BLaER1 (cell line): ENCODE measurements around the gene ZNF512.
"Not testable (repeated sequence)": the region's sequence is repeated elsewhere in the genome, so short reads cannot be mapped to it uniquely, and the experiment has no call there.

Source experiments
- H3K27ac ChIP-seq: shearing (Covaris generic); formaldehyde crosslinking; 2 replicates; pipeline ENCODE4 v1.8.1; 2022
- H3K27me3 ChIP-seq: shearing (Covaris generic); formaldehyde crosslinking; 2 replicates; pipeline ENCODE4 v1.8.1; 2022
- H3K36me3 ChIP-seq: shearing (Covaris generic); formaldehyde crosslinking; 2 replicates; pipeline ENCODE4 v1.8.1; 2022
- H3K4me1 ChIP-seq: shearing (Covaris generic); formaldehyde crosslinking; 2 replicates; pipeline ENCODE4 v1.8.1; 2022
- H3K4me2 ChIP-seq: shearing (Covaris generic); formaldehyde crosslinking; 2 replicates; pipeline ENCODE4 v1.8.1; 2022
- H3K4me3 ChIP-seq: shearing (Covaris generic); formaldehyde crosslinking; 2 replicates; pipeline ENCODE4 v1.8.1; 2022
- H3K9ac ChIP-seq: shearing (Covaris generic); formaldehyde crosslinking; 2 replicates; pipeline ENCODE4 v1.8.1; 2022
- H3K9me3 ChIP-seq: shearing (Covaris generic); formaldehyde crosslinking; 2 replicates; pipeline ENCODE4 v1.8.1; 2022
- H4K20me1 ChIP-seq: shearing (Covaris generic); formaldehyde crosslinking; 2 replicates; pipeline ENCODE4 v1.8.1; 2022
- Cebpa-rat ChIP-seq: shearing (Covaris generic); IDR thresholded peaks from 2 replicates; pipeline ENCODE4 v1.8.1; 2022

Gene ZNF512

GRCh38 chr2:27606611-27607010 is 23.8 kb downstream of the ZNF512 start:
- H3K36me3 ChIP-seq: peaks cover 97% of the 10 kb centered on the region
- no peaks in the 10 kb centered on the region for H3K4me1 ChIP-seq
- no peak overlapping the region for H3K9ac ChIP-seq
- H3K27me3 ChIP-seq: no peaks in the 10 kb centered on the region
- no peak overlapping the region for H3K4me2 ChIP-seq
- TF ChIP-seq Cebpa-rat: no peak
- no peak overlapping the region for H3K27ac ChIP-seq
- H4K20me1 ChIP-seq: peaks cover 38% of the 10 kb centered on the region
- H3K9me3 ChIP-seq: no peaks in the 10 kb centered on the region
- no peak overlapping the region for H3K4me3 ChIP-seq

- peaks cover 93% of the 10 kb centered on the region for H3K36me3 ChIP-seq
- H3K27ac ChIP-seq: no peak overlapping the region
- no peak overlapping the region for H3K4me3 ChIP-seq
- peaks cover 25% of the 10 kb centered on the region for H4K20me1 ChIP-seq
- no peak overlapping the region for H3K9ac ChIP-seq
- no peaks in the 10 kb centered on the region for H3K9me3 ChIP-seq
- no peaks in the 10 kb centered on the region for H3K27me3 ChIP-seq
- H3K4me2 ChIP-seq: no peak overlapping the region
- TF ChIP-seq Cebpa-rat: no peak
- no peaks in the 10 kb centered on the region for H3K4me1 ChIP-seq
Measured at GRCh38 chr2:27613985-27614384, 31.1 kb downstream of the ZNF512 start.

DNA sequence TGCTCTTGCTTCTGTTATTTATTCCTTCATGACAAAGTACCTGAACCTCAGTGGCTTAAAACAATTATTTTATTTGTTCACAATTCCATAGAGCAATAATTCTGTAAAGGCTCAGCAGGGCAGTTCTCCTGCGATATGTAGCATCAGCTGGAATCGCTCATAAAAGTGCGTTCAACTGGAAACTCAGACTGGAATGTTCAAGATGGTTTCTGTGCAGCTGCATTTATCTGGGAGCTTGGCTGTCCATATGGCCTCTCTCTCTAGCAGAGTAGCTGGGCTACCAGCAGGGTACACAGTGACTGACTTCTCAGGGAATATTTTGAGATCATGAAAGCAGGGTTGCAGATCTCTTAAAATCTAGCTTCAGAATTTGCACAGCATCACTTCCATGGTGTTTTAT is 32.5 kb downstream of the ZNF512 start:
- H4K20me1 ChIP-seq: peaks cover 25% of the 10 kb centered on the region
- H3K4me3 ChIP-seq: no peak overlapping the region
- no peaks in the 10 kb centered on the region for H3K9me3 ChIP-seq
- no peak overlapping the region for H3K4me2 ChIP-seq
- H3K9ac ChIP-seq: no peak overlapping the region
- H3K4me1 ChIP-seq: no peaks in the 10 kb centered on the region
- no peaks in the 10 kb centered on the region for H3K27me3 ChIP-seq
- H3K27ac ChIP-seq: no peak overlapping the region
- no peak for TF ChIP-seq Cebpa-rat
- H3K36me3 ChIP-seq: peaks cover 89% of the 10 kb centered on the region

DNA sequence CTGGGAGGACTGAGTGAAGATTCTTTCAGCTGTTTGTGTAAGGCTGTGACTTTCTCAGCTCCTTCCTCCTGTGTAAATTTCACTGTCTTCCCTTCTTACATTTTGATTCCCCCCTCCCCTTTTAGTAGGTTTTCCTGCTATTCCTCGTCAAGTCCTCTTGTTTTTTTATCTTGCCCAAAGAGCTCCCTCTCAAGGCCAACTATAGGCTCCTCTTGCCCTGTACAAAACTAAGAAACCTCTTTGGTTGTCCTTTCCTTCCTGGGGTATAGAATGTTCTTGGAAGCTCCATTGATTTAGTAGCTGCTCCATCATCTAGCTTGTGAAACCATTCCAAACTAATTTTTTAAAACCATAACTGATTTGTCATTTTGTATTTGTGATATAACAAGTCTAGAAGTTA is 38.7 kb downstream of the ZNF512 start:
- Histone ChIP-seq H3K4me2 (no peak overlapping the region), H3K27ac (no peak overlapping the region), H3K4me1 (peaks cover 6% of the 10 kb centered on the region), H3K9ac (no peak overlapping the region), H3K9me3 (no peaks in the 10 kb centered on the region), H3K4me3 (no peak overlapping the region), H3K36me3 (peaks cover 80% of the 10 kb centered on the region), H3K27me3 (no peaks in the 10 kb centered on the region), H4K20me1 (no peaks in the 10 kb centered on the region)
- TF ChIP-seq Cebpa-rat: no peak

DNA sequence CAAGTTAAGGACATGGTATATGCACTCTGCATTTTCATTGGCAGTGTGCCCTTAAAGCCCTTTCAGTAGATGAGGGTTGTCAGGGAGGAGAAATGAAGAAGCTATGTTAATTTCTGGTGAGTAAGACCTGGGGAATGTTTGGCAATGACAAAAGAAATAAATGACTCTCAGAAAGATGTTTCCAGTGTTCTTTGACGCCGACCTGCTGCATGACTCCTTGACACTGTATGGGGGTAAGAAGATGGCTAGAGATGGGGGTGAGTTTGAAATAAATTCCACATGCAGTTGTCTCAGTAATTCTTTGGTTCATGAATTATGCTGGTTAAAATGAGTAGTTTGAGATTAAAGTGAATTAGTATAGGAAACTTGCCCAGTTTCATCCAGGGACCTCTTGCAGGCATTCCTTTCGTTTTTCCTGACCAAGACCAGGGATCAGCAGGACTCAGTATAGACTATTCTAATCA is 40.1 kb downstream of the ZNF512 start:
- no peak for TF ChIP-seq Cebpa-rat
- Histone ChIP-seq H3K9me3 (no peaks in the 10 kb centered on the region), H3K9ac (no peak overlapping the region), H3K27me3 (no peaks in the 10 kb centered on the region), H3K4me1 (peaks cover 20% of the 10 kb centered on the region), H3K36me3 (peaks cover 66% of the 10 kb centered on the region), H3K4me3 (no peak overlapping the region), H3K27ac (no peak overlapping the region), H3K4me2 (no peak overlapping the region), H4K20me1 (no peaks in the 10 kb centered on the region)

DNA sequence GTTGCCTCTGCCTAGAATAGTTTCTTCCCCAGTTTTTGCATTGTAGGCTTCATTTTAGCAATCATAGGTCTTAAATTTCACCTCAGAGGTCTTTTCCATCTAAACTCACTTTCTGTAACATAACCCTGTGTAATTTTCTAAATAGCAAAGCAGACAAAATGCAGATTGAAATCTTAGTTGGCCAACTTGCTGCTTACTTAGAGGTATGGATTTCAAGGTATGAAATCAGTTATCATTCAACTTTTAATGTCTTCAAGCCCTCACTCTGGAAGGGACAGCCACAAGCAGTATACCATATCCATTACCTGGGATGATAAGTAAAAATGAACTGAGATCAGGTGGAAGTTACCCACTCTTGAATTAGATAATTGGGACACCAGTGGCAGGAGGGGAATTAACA is 42.1 kb downstream of the ZNF512 start:
- H4K20me1 ChIP-seq: no peaks in the 10 kb centered on the region
- H3K4me1 ChIP-seq: peaks cover 33% of the 10 kb centered on the region
- H3K27me3 ChIP-seq: no peaks in the 10 kb centered on the region
- H3K27ac ChIP-seq: no peak overlapping the region
- no peak overlapping the region for H3K4me2 ChIP-seq
- no peaks in the 10 kb centered on the region for H3K9me3 ChIP-seq
- TF ChIP-seq Cebpa-rat: no peak
- H3K4me3 ChIP-seq: no peak overlapping the region
- no peak overlapping the region for H3K9ac ChIP-seq
- peaks cover 49% of the 10 kb centered on the region for H3K36me3 ChIP-seq

DNA sequence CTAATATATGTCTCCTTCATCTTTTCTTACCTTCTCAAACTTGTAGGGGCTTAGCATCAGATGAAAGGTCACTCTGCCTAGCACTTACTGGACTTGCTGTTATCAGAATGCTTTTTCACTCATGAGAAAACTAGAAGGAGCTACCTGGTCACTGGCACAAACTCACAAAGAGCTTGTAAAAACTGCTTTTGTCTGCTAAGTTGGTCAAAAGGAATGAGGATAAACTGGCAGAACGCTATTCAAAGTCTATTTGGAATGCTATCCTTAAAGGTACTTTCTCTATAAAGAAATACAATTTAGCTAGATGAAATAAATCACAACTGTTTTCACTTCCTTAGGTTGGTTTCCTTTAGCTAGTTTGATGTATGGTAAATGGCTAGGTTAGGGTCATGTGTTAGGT is 43.5 kb downstream of the ZNF512 start:
- Histone ChIP-seq H3K27ac (peak overlapping the region; percentile 91), H3K4me1 (peaks cover 40% of the 10 kb centered on the region), H3K4me2 (peak overlapping the region; percentile 99), H3K9ac (0 out of 2 replicates have a peak overlapping the region, but pooled peaks have one; percentile 94), H3K36me3 (peaks cover 48% of the 10 kb centered on the region)
- H3K27me3 ChIP-seq, H4K20me1 ChIP-seq, H3K4me3 ChIP-seq, H3K9me3 ChIP-seq: not testable (repeated sequence)

DNA sequence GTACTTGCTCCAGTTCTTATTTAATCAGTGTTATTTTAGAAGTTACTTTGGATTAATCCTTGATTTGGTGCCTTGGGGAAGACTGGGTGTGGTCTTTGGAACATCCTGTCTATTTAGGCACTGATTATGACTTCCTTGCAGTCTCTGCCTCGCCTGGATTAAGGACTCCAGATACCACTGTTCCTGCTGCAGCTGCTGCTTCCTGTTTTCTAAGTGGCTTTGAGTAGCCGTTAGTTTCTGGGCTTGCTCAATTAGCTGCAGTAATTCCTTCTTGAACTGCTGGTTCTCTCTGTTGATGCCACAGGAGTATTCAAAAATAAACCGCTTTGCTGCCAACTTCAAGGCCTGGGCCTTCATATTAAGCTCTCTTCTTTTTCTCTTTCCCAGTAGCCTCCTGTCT is 44.1 kb downstream of the ZNF512 start:
- H3K4me1 ChIP-seq: peaks cover 40% of the 10 kb centered on the region
- peak overlapping the region; percentile 99 for H3K4me2 ChIP-seq
- peak overlapping the region; percentile 91 for H3K27ac ChIP-seq
- TF ChIP-seq Cebpa-rat: peak; percentile 49; the same call in 1 of the 2 replicates
- H3K9ac ChIP-seq: peak overlapping the region; percentile 94
- not testable (repeated sequence) for H4K20me1 ChIP-seq, H3K9me3 ChIP-seq, H3K4me3 ChIP-seq, H3K27me3 ChIP-seq
- H3K36me3 ChIP-seq: peaks cover 48% of the 10 kb centered on the region

GRCh38 chr2:27627963-27628766 is 45.3 kb downstream of the ZNF512 start:
- Histone ChIP-seq H3K9me3 (no peaks in the 10 kb centered on the region), H3K36me3 (peaks cover 48% of the 10 kb centered on the region), H3K4me2 (peak overlapping the region; percentile 99), H3K27ac (peak overlapping the region; percentile 91), H3K27me3 (no peaks in the 10 kb centered on the region), H4K20me1 (no peaks in the 10 kb centered on the region), H3K4me3 (peak overlapping the region; percentile 89), H3K4me1 (peaks cover 40% of the 10 kb centered on the region), H3K9ac (peak overlapping the region; percentile 94)
- no peak for TF ChIP-seq Cebpa-rat

DNA sequence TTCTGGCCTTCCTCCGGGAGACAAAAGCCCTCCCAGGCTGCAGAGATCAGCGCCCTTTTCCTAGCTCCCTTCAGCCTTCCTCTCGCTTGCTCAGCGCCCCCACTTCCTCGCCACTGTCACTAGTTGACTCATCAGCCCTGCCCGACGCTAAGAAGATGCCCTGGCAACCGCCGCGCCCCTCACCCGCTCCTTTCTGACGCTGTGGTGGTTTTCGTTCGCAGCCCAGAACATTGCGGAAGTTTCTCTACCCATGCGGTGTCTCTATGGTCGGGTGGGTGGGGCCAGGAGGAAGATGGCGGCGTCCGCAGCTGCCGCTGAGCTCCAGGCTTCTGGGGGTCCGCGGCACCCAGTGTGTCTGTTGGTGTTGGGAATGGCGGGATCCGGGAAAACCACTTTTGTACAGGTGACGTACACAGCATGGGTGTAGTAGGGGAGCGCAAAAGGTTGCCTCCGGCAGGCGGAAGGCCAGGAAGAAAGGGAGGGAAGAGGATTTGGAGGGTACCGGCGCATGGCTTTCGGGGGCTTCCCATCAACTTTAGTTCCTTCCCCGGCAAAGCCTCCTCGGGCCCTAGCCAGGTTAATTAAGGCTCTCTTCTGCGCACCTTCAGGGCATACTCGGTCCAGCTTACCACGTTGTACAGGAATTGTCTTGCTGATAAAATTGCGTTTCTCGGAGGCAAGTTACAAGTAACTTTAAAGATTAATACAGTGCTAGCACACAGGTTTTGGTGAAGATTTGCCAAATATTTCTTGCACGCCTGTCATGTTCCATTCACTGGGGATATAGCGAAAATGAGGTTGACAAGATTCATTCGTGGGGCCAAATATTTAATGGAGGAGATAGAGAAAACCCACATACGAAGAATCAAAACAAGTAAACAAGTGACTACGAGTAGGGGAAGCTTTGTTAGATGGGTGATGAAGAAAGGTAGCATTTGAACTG is 46.2 kb downstream of the ZNF512 start, which contains the start of the genes CCDC121 and GPN1:
TSS of gene CCDC121 (minus strand) at position 246 of the 943 bp plus-strand sequence. CDS start 1,213 bp downstream, outside the sequence.
TSS of gene GPN1 (plus strand) at position 284 of the 943 bp plus-strand sequence. CDS start at position 293, 9 bp downstream.
- TF ChIP-seq Cebpa-rat: no peak
- peaks cover 46% of the 10 kb centered on the region for H3K36me3 ChIP-seq

GRCh38 chr2:27630257-27630656 is 47.4 kb downstream of the ZNF512 start:
- H3K4me3 ChIP-seq, H3K9ac ChIP-seq, H3K27ac ChIP-seq, H4K20me1 ChIP-seq, H3K27me3 ChIP-seq, H3K9me3 ChIP-seq: not testable (repeated sequence)
- Histone ChIP-seq H3K4me1 (peaks cover 40% of the 10 kb centered on the region), H3K4me2 (peak overlapping the region; percentile 82), H3K36me3 (peaks cover 49% of the 10 kb centered on the region)

More for the DNA sequence above, 46.2 kb downstream of the ZNF512 start, which contains the start of the genes CCDC121 and GPN1:
- H3K9ac ChIP-seq: peak within 1 kb of the TSS; percentile 94
- peak within 1 kb of the TSS; percentile 91 for H3K27ac ChIP-seq
- no peaks in the 10 kb centered on the region for H4K20me1 ChIP-seq
- H3K4me1 ChIP-seq: peaks cover 40% of the 10 kb centered on the region
- H3K4me2 ChIP-seq: peak within 1 kb of the TSS; percentile 99
- H3K9me3 ChIP-seq: no peaks in the 10 kb centered on the region
- peak within 1 kb of the TSS; percentile 89 for H3K4me3 ChIP-seq
- no peaks in the 10 kb centered on the region for H3K27me3 ChIP-seq
